Measurements from ENCODE around the gene NDOR1. TPM values are rescaled to one million over a fixed set of nuclear protein-coding genes. Genes with fewer than 3 reads are reported as not detected.

Gene NDOR1
- total and polyA plus RNA-seq, 2 experiments from 2014 or later = 8.5 to 12.4 TPM

DNA sequence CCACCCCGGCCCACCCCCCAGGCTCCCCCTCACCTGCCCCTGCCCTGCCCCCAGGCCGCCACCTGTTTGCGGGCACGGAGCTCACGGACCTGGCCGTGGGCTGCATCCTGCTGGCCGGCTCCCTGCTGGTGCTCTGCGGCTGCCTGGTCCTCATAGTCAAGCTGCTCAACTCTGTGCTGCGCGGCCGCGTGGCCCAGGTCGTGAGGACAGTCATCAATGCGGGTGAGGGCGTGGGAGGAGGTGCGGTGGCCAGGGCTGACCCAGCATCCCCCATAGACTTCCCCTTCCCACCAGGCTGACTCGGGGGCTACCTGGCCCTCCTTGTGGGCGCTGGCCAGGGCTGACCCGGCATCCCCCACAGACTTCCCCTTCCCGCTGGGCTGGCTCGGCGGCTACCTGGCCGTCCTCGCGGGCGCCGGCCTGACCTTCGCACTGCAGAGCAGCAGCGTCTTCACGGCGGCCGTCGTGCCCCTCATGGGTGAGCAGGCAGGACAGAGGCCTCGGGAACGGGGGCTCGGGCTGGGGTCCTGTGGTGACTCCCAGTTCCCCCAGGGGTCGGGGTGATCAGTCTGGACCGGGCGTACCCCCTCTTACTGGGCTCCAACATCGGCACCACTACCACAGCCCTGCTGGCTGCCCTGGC lies 28.7 kb downstream of the NDOR1 start:
- WGBS, 2 experiments (ENCODE audit: low coverage in 1 of 2, low lambda C conversion rate in 2 of 2, missing lambda C conversion rate in 2 of 2) = 59 to 63% methylated on average over 14 to 39 of the region's 40 CpGs
- in situ Hi-C loops (cut with MboI) = no loop called here

DNA sequence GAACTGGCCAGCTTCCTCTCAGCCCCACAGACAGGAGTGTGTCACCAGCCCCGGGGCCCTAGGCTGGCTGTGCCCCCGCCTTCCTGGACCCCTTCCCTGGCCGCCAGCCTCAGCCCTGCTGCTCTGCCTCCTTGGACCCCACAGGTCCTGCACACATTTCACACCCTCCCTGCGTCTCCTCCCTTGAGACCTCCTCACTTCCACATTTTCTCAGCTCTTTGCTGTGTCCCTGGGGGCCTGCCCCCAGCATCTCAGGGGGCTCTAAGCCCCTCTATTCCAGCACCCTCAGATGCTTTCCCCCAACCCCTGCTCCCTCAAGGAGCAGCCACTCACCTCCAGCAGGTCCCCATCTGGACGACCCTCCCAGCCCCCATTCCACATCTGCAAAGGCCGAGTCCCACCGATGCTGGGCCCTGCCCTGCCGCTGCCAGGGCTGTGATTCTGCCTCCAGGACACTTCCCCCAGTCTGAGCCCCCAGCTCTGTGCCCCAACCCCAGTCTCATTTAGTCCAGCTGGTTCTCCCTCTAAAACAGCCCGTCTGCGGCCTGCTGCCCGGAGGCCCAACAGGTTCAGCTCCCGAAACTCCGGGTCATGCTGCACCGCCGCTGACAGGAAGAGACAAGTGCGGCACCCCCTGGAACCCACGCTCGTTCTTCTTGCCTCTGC lies 29.4 kb downstream of the NDOR1 start:
- H3K9ac ChIP-seq = no peak overlapping the region
- in situ Hi-C loops (cut with MboI) = no loop called here
- H3K36me3 ChIP-seq (ENCODE audit: low read depth) = no peaks in the 10 kb centered on the region
- no peak for DNase-seq
- H3K4me3 ChIP-seq = no peak overlapping the region
- 50 to 64% methylated on average over 15 to 17 of the region's 18 CpGs for WGBS, 2 experiments (ENCODE audit: low coverage in 1 of 2, low lambda C conversion rate in 2 of 2, missing lambda C conversion rate in 2 of 2)
- H3K79me2 ChIP-seq (ENCODE audit: insufficient read depth) = peaks cover 24% of the 10 kb centered on the region
- H2AFZ ChIP-seq = no peak overlapping the region
- H3K27me3 ChIP-seq (replicated peaks; ENCODE audit: insufficient read depth) = no peaks in the 10 kb centered on the region
- H3K9me2 ChIP-seq (ENCODE audit: insufficient read depth) = no peaks in the 10 kb centered on the region
- no peaks in the 10 kb centered on the region for H3K4me1 ChIP-seq (ENCODE audit: insufficient read depth)
- H4K20me1 ChIP-seq (ENCODE audit: insufficient read depth) = no peaks in the 10 kb centered on the region
- no peak for TF ChIP-seq EZH2 (IDR thresholded peaks at IDR 0.05; ENCODE audit: insufficient read depth, poor library complexity, severe bottlenecking)
- TF ChIP-seq EZH2phosphoT487 (IDR thresholded peaks at IDR 0.05; ENCODE audit: insufficient read depth, low read depth) = no peak
- no peaks in the 10 kb centered on the region; the same call in 1 of the 2 replicates for H3F3A ChIP-seq (ENCODE audit: insufficient read depth)
- no peak overlapping the region for H3K27ac ChIP-seq
- H3K4me2 ChIP-seq (ENCODE audit: unreplicated experiment) = no peak overlapping the region
- H3K9me3 ChIP-seq (ENCODE audit: low read depth) = no peaks in the 10 kb centered on the region

More for the DNA sequence above, 28.7 kb downstream of the NDOR1 start:
- Histone ChIP-seq H3K9me3 (ENCODE audit: low read depth) (no peaks in the 10 kb centered on the region), H4K20me1 (ENCODE audit: insufficient read depth) (no peaks in the 10 kb centered on the region), H3K4me1 (ENCODE audit: insufficient read depth) (no peaks in the 10 kb centered on the region), H3K27me3 (replicated peaks; ENCODE audit: insufficient read depth) (no peaks in the 10 kb centered on the region), H2AFZ (no peak overlapping the region), H3K36me3 (ENCODE audit: low read depth) (no peaks in the 10 kb centered on the region), H3K9me2 (ENCODE audit: insufficient read depth) (no peaks in the 10 kb centered on the region), H3F3A (ENCODE audit: insufficient read depth) (no peaks in the 10 kb centered on the region; the same call in 1 of the 2 replicates), H3K79me2 (ENCODE audit: insufficient read depth) (peaks cover 17% of the 10 kb centered on the region), H3K4me2 (ENCODE audit: unreplicated experiment) (no peak overlapping the region), H3K27ac (no peak overlapping the region), H3K4me3 (no peak overlapping the region), H3K9ac (no peak overlapping the region)
- no peak for DNase-seq
- TF ChIP-seq EZH2phosphoT487 (IDR thresholded peaks at IDR 0.05; ENCODE audit: insufficient read depth, low read depth) = no peak
- no peak for TF ChIP-seq EZH2 (IDR thresholded peaks at IDR 0.05; ENCODE audit: insufficient read depth, poor library complexity, severe bottlenecking)

DNA sequence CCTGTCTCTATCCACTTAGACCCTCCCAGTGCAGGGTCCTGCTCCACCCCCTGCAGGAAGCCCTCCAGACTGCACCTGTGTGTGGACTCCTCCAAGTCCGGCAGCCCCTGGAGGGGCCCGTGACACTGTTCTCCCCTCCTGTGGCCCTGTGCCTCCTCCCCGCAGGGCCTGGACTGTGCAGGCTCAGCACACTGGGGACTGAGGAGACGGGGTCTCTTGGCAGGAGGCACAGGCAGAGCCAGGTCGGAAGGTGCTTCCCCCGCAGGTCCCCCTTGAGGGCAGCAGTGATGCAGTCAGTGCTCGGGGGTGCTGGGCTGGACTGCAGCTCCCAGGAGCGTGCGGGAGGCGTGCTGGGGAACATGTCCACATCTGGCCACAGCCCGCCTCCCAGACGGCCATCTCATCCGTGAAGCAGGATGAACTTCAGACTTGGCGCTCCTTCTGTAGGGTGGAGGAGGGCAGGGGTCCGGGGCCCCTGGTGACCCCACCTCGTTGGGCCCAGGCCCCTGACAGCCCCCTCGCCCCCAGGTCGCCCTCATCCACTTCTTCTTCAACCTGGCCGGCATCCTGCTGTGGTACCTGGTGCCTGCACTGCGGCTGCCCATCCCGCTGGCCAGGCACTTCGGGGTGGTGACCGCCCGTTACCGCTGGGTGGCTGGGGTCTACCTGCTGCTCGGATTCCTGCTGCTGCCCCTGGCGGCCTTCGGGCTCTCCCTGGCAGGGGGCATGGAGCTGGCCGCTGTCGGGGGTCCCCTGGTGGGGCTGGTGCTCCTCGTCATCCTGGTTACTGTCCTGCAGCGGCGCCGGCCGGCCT lies 30.1 kb downstream of the NDOR1 start:
- Histone ChIP-seq H3K9ac (no peak overlapping the region), H3K9me3 (ENCODE audit: low read depth) (no peaks in the 10 kb centered on the region), H3K27ac (no peak overlapping the region), H3K4me2 (ENCODE audit: unreplicated experiment) (no peak overlapping the region), H3K9me2 (ENCODE audit: insufficient read depth) (no peaks in the 10 kb centered on the region), H2AFZ (no peak overlapping the region), H3K36me3 (ENCODE audit: low read depth) (no peaks in the 10 kb centered on the region), H3K4me3 (no peak overlapping the region), H3K27me3 (replicated peaks; ENCODE audit: insufficient read depth) (no peaks in the 10 kb centered on the region), H3K4me1 (ENCODE audit: insufficient read depth) (no peaks in the 10 kb centered on the region), H4K20me1 (ENCODE audit: insufficient read depth) (no peaks in the 10 kb centered on the region), H3F3A (ENCODE audit: insufficient read depth) (no peaks in the 10 kb centered on the region; the same call in 1 of the 2 replicates), H3K79me2 (ENCODE audit: insufficient read depth) (peaks cover 25% of the 10 kb centered on the region)
- no peak for TF ChIP-seq EZH2phosphoT487 (IDR thresholded peaks at IDR 0.05; ENCODE audit: insufficient read depth, low read depth)
- TF ChIP-seq EZH2 (IDR thresholded peaks at IDR 0.05; ENCODE audit: insufficient read depth, poor library complexity, severe bottlenecking) = no peak
- no peak for DNase-seq
- 61 to 64% methylated on average over 34 to 35 of the region's 35 CpGs for WGBS, 2 experiments (ENCODE audit: low coverage in 1 of 2, low lambda C conversion rate in 2 of 2, missing lambda C conversion rate in 2 of 2)
- in situ Hi-C loops (cut with MboI) = no loop called here

DNA sequence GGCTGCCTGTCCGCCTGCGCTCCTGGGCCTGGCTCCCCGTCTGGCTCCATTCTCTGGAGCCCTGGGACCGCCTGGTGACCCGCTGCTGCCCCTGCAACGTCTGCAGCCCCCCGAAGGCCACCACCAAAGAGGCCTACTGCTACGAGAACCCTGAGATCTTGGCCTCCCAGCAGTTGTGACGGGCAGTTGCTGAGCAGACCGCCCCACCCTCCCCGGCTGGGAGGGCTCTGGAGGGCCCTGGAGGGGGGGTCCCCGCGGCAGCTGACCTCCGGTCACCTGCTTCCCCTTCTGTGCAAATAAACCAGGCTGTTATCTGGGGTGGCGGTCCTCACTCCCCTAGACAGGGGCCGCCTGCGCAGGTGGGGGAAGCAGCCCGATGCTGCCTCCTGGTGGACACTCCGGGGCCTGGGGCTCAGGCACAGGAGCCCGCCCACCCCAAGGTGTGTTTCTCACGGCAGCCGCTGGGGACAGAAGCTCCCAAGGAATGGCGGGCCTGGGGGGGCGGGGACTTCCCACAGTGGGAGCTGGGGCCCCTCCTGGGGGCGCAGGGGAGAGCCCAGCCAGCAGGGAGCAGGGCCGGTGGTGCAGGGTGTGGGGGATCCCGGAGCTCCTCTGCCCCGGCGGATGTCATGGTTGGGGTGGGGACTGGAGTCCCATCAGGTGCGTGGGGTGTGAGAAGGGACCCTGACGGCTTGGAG lies 30.9 kb downstream of the NDOR1 start:
- no peaks in the 10 kb centered on the region for H4K20me1 ChIP-seq (ENCODE audit: insufficient read depth)
- no peaks in the 10 kb centered on the region; the same call in 1 of the 2 replicates for H3F3A ChIP-seq (ENCODE audit: insufficient read depth)
- H3K79me2 ChIP-seq (ENCODE audit: insufficient read depth) = peaks cover 25% of the 10 kb centered on the region
- in situ Hi-C loops (cut with MboI) = no loop called here
- no peak overlapping the region for H3K4me3 ChIP-seq
- no peaks in the 10 kb centered on the region for H3K9me2 ChIP-seq (ENCODE audit: insufficient read depth)
- H3K9ac ChIP-seq = no peak overlapping the region
- H3K27me3 ChIP-seq (replicated peaks; ENCODE audit: insufficient read depth) = no peaks in the 10 kb centered on the region
- no peak overlapping the region for H2AFZ ChIP-seq
- H3K4me2 ChIP-seq (ENCODE audit: unreplicated experiment) = no peak overlapping the region
- WGBS, 2 experiments (ENCODE audit: low coverage in 1 of 2, low lambda C conversion rate in 2 of 2, missing lambda C conversion rate in 2 of 2) = 12 to 16% methylated on average over 24 to 30 of the region's 31 CpGs
- DNase-seq = peak; percentile 89
- no peak overlapping the region for H3K27ac ChIP-seq
- H3K4me1 ChIP-seq (ENCODE audit: insufficient read depth) = no peaks in the 10 kb centered on the region
- H3K9me3 ChIP-seq (ENCODE audit: low read depth) = no peaks in the 10 kb centered on the region
- H3K36me3 ChIP-seq (ENCODE audit: low read depth) = no peaks in the 10 kb centered on the region
- TF ChIP-seq EZH2 (IDR thresholded peaks at IDR 0.05; ENCODE audit: insufficient read depth, poor library complexity, severe bottlenecking) (no peak), EZH2phosphoT487 (IDR thresholded peaks at IDR 0.05; ENCODE audit: insufficient read depth, low read depth) (no peak)

Data from GM23248 (cell line).